Measurements from ENCODE around the gene NAGA.

NAGA gene

DNA sequence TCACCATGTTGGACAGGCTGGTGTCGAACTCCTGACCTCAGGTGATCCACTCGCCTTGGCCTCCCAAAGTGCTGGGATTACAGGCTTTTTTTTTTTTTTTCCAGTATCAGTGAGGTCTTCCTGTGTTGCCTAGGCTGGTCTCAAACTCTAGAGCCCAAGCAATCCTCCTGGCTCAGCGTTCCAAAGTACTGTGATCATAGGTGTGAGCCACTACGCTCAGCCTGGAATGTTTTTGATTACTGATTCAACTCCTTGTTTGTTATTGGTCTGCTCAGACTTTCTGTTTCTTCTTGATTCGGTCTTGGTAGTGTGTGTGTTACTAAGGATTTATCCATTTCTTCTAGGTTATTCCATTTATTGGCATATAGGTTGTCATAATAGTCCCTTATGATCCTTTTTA is 31.3 kb downstream of the NAGA start:
- no peak for DNase-seq (ENCODE audit: low read depth in 3 of 3)

GRCh38 chr22:42035256-42035655 is 35.4 kb downstream of the NAGA start:
- no peak for DNase-seq (ENCODE audit: low read depth in 3 of 3)

GRCh38 chr22:42033263-42034181 is 37.1 kb downstream of the NAGA start:
- no peak for DNase-seq (ENCODE audit: low read depth in 3 of 3)

GRCh38 chr22:42026705-42027104 is 43.9 kb downstream of the NAGA start:
- no peak for DNase-seq (ENCODE audit: low read depth in 3 of 3)

- DNase-seq (ENCODE audit: low read depth in 3 of 3) = no peak
Measured at GRCh38 chr22:42025421-42025820, 45.2 kb downstream of the NAGA start.

GRCh38 chr22:42022162-42022847 is 48.3 kb downstream of the NAGA start:
- no peak for DNase-seq (ENCODE audit: low read depth in 3 of 3)

- DNase-seq (ENCODE audit: low read depth in 3 of 3) = no peak
Measured at GRCh38 chr22:42021571-42021970, 49.0 kb downstream of the NAGA start.

DNA sequence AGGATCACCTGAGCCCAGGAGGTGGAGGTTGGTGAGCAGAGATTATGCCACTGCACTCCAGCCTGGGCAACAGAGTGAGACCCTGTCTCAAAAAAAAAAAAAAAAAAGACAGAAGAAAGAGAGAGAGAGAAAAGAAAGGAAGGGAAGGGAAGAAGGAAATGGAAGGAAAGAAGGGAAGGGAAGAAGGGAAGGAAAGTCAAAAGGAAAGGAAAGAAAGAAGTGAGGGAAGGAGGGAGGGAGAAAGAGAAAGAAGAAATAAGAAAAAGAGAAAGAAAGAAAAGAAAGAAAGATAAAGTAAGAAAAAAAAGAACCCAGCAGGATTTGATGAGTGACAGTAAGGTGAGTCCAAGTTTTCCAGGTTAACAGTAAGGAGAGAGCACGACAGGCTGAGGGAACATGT is 52.4 kb downstream of the NAGA start:
- DNase-seq (ENCODE audit: low read depth in 3 of 3) = no peak

DNA sequence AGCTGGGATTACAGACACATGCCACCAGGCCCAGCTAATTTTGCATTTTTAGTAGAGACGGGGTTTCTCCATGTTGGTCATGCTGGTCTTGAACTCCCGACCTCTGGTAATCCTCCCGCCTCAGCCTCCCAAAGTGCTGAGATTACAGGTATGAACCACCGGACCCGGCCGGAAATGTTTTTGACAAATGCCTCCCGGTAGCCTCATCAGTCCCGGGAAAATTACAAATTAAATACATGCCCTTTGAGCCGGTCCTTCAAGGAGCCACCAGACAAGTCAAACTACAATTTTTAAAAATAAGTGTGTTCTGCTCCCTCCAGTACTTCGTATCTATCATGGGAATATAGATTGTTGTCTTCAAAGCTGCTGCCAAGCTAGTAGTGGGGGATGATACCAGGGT is 54.5 kb downstream of the NAGA start:
- DNase-seq (ENCODE audit: low read depth in 3 of 3) = no peak

DNA sequence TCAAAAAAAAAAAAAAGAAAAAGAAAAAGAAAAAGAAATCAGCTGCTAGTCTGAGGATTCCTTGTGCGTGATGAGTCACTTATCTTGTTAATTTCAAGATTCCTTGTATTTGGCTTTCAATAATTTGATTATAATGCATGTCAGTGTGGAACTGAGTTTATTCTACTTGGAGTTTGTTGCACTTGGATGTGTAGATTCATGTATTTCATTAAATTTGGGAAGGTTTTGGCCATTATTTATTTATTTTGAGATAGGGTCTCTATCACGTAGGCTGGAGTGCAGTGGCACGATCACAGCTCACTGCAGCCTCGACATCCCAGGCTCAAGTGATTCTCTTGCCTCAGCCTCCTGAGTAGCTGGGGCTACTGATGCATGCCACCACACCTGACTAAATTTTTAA is 57.2 kb downstream of the NAGA start:
- DNase-seq (ENCODE audit: low read depth in 3 of 3) = no peak

- no peak for DNase-seq (ENCODE audit: low read depth in 3 of 3)
Measured at GRCh38 chr22:42010778-42011177, 59.8 kb downstream of the NAGA start.
